ENCODE results near the gene BACH2. TPM values are rescaled to one million over a fixed set of nuclear protein-coding genes. Genes with fewer than 3 reads are reported as not detected.

The BACH2 gene
- total and polyA plus RNA-seq, 2 experiments from 2014 or later = under 0.01 TPM; not detected in 1

- no peak for DNase-seq
- 79 to 86% methylated on average over 10 of the region's 10 CpGs for WGBS, 2 experiments (ENCODE audit: low coverage in 1 of 2, low lambda C conversion rate in 2 of 2, missing lambda C conversion rate in 2 of 2)
- no peak overlapping the region for H3K9ac ChIP-seq
- no peaks in the 10 kb centered on the region for H4K20me1 ChIP-seq (ENCODE audit: insufficient read depth)
- no peaks in the 10 kb centered on the region for H3K9me3 ChIP-seq (ENCODE audit: low read depth)
- H3K4me2 ChIP-seq (ENCODE audit: unreplicated experiment) = no peak overlapping the region
- H3F3A ChIP-seq (ENCODE audit: insufficient read depth) = peaks cover 10% of the 10 kb centered on the region; the same call in 1 of the 2 replicates
- no peak overlapping the region for H2AFZ ChIP-seq
- TF ChIP-seq EZH2 (IDR thresholded peaks at IDR 0.05; ENCODE audit: insufficient read depth, poor library complexity, severe bottlenecking) = no peak
- TF ChIP-seq EZH2phosphoT487 (IDR thresholded peaks at IDR 0.05; ENCODE audit: insufficient read depth, low read depth) = no peak
- no peaks in the 10 kb centered on the region for H3K79me2 ChIP-seq (ENCODE audit: insufficient read depth)
- H3K4me1 ChIP-seq (ENCODE audit: insufficient read depth) = peaks cover 12% of the 10 kb centered on the region
- no peak overlapping the region for H3K27ac ChIP-seq
- in situ Hi-C loops (cut with MboI) = no loop called here
- H3K27me3 ChIP-seq (replicated peaks; ENCODE audit: insufficient read depth) = no peaks in the 10 kb centered on the region; the same call in 1 of the 2 replicates
- no peaks in the 10 kb centered on the region for H3K36me3 ChIP-seq (ENCODE audit: low read depth)
- H3K9me2 ChIP-seq (ENCODE audit: insufficient read depth) = no peaks in the 10 kb centered on the region
- no peak overlapping the region for H3K4me3 ChIP-seq
Observed at GRCh38 chr6:90028995-90029635, 267.5 kb downstream of the BACH2 start.

DNA sequence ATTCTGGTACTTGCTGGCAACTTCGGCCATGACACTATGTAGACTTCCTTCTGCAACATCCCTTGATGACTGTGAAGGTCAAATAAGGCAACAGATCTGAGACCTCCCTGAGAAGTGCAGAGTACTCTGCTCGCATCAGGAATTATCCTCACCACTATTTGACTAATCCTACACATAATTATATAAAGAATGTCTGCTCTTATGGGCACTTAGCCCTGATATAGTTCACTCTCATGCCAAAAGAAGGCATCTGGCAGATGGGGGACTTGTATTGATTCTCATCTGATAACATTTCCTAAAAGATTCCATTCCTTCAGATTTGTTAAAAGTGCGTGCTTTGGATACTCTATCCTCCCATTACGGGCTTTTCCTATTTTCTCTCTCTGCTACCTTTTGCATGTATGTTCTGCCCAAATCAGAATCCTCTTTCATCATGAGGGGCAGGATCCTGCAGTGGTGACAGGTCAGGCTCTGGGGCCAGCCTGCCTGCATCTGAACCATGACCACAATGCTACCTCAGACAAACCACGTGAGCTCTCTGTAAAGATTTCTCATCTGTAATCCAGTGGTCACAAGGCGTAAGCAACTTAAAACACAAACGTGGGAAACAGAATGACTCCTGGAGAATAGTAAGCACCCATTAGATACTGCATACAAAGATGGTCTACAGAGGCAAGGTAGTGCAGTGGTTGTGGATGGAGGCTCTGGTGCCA lies 268.4 kb downstream of the BACH2 start:
- no peaks in the 10 kb centered on the region for H3K79me2 ChIP-seq (ENCODE audit: insufficient read depth)
- no peak overlapping the region for H2AFZ ChIP-seq
- in situ Hi-C loops (cut with MboI) = no loop called here
- no peak overlapping the region for H3K27ac ChIP-seq
- H3K4me3 ChIP-seq = no peak overlapping the region
- H3K9me2 ChIP-seq (ENCODE audit: insufficient read depth) = no peaks in the 10 kb centered on the region
- no peaks in the 10 kb centered on the region for H3K36me3 ChIP-seq (ENCODE audit: low read depth)
- no peaks in the 10 kb centered on the region for H4K20me1 ChIP-seq (ENCODE audit: insufficient read depth)
- no peak for TF ChIP-seq EZH2phosphoT487 (IDR thresholded peaks at IDR 0.05; ENCODE audit: insufficient read depth, low read depth)
- TF ChIP-seq EZH2 (IDR thresholded peaks at IDR 0.05; ENCODE audit: insufficient read depth, poor library complexity, severe bottlenecking) = no peak
- H3K27me3 ChIP-seq (replicated peaks; ENCODE audit: insufficient read depth) = no peaks in the 10 kb centered on the region; the same call in 1 of the 2 replicates
- no peak overlapping the region for H3K4me2 ChIP-seq (ENCODE audit: unreplicated experiment)
- no peak for DNase-seq
- no peak overlapping the region for H3K9ac ChIP-seq
- no peaks in the 10 kb centered on the region for H3K9me3 ChIP-seq (ENCODE audit: low read depth)
- H3F3A ChIP-seq (ENCODE audit: insufficient read depth) = peaks cover 10% of the 10 kb centered on the region; the same call in 1 of the 2 replicates
- 85 to 90% methylated on average over 7 of the region's 7 CpGs for WGBS, 2 experiments (ENCODE audit: low coverage in 1 of 2, low lambda C conversion rate in 2 of 2, missing lambda C conversion rate in 2 of 2)
- H3K4me1 ChIP-seq (ENCODE audit: insufficient read depth) = peaks cover 12% of the 10 kb centered on the region

DNA sequence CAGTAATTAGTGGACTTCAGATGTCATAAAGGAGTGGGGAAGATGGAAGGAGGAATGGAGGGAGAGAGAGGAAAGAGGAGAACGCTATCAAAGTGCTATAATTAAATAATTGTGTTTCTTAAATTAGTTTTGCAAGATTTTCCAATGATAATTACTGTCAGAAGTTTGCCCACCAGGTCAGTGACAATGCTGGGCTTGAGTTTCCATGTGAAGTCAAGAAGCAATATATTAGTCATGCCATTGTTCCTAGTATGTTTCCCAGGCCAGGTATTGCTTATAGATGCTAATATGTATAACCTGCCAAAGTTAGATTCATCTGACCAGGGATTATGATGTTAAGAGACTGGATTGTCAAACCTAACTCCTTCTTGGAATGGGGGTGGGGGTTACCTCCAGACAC lies 270.4 kb downstream of the BACH2 start:
- Histone ChIP-seq H3K9ac (no peak overlapping the region), H3K36me3 (ENCODE audit: low read depth) (no peaks in the 10 kb centered on the region), H2AFZ (no peak overlapping the region), H3K27ac (peak overlapping the region; percentile 49), H3K9me2 (ENCODE audit: insufficient read depth) (no peaks in the 10 kb centered on the region), H3K79me2 (ENCODE audit: insufficient read depth) (no peaks in the 10 kb centered on the region), H3F3A (ENCODE audit: insufficient read depth) (peaks cover 10% of the 10 kb centered on the region; the same call in 1 of the 2 replicates), H3K4me2 (ENCODE audit: unreplicated experiment) (peak overlapping the region; percentile 72), H3K27me3 (replicated peaks; ENCODE audit: insufficient read depth) (no peaks in the 10 kb centered on the region; the same call in 1 of the 2 replicates), H3K9me3 (ENCODE audit: low read depth) (no peaks in the 10 kb centered on the region), H3K4me3 (peak overlapping the region; percentile 45), H3K4me1 (ENCODE audit: insufficient read depth) (peaks cover 12% of the 10 kb centered on the region), H4K20me1 (ENCODE audit: insufficient read depth) (no peaks in the 10 kb centered on the region)
- in situ Hi-C loops (cut with MboI) = no loop called here
- DNase-seq = peak; percentile 27
- WGBS, 2 experiments (ENCODE audit: low coverage in 1 of 2, low lambda C conversion rate in 2 of 2, missing lambda C conversion rate in 2 of 2) = 39 to 59% methylated on average over 1 of the region's 1 CpG
- no peak for TF ChIP-seq EZH2phosphoT487 (IDR thresholded peaks at IDR 0.05; ENCODE audit: insufficient read depth, low read depth)

DNA sequence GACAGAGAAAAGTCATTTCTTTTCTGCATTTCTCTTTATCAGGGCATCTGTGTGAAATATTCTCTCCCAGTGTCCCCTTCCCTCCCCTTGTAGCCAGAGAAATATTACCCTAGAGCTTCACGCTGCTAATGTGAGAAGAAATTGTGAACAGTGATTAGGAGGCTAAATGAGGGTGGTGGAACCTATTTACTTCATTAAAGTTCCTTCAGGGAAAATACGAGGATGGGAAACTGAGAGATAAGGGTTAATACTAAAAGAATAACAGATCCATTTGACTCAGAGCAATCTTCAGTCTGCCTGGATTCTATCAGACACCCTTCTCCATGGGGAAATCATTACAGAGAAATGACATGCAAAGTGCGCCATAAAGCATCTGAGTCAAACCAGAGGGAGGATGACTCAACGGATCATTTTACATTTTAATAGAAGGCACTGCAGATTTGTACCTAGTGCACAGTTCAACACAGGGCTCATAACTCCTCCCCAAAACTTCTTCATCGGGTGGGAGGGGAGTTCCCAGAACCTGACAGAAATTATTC lies 271.1 kb downstream of the BACH2 start:
- H3K27me3 ChIP-seq (replicated peaks; ENCODE audit: insufficient read depth) = no peaks in the 10 kb centered on the region; the same call in 1 of the 2 replicates
- H3K27ac ChIP-seq = peak overlapping the region; percentile 49
- peak; percentile 93 for DNase-seq
- no peaks in the 10 kb centered on the region for H3K9me2 ChIP-seq (ENCODE audit: insufficient read depth)
- peaks cover 12% of the 10 kb centered on the region for H3K4me1 ChIP-seq (ENCODE audit: insufficient read depth)
- no peaks in the 10 kb centered on the region for H3K36me3 ChIP-seq (ENCODE audit: low read depth)
- H3K4me2 ChIP-seq (ENCODE audit: unreplicated experiment) = peak overlapping the region; percentile 72
- peaks cover 10% of the 10 kb centered on the region; the same call in 1 of the 2 replicates for H3F3A ChIP-seq (ENCODE audit: insufficient read depth)
- no peaks in the 10 kb centered on the region for H4K20me1 ChIP-seq (ENCODE audit: insufficient read depth)
- H3K9ac ChIP-seq = no peak overlapping the region
- peak overlapping the region; percentile 45 for H3K4me3 ChIP-seq
- TF ChIP-seq EZH2 (IDR thresholded peaks at IDR 0.05; ENCODE audit: insufficient read depth, poor library complexity, severe bottlenecking) = no peak
- TF ChIP-seq EZH2phosphoT487 (IDR thresholded peaks at IDR 0.05; ENCODE audit: insufficient read depth, low read depth) = 0 out of 2 replicates have a peak, but pooled peaks have one; percentile 60
- in situ Hi-C loops (cut with MboI) = no loop called here
- no peaks in the 10 kb centered on the region for H3K9me3 ChIP-seq (ENCODE audit: low read depth)
- H2AFZ ChIP-seq = no peak overlapping the region
- 8 to 18% methylated on average over 5 of the region's 5 CpGs for WGBS, 2 experiments (ENCODE audit: low coverage in 1 of 2, low lambda C conversion rate in 2 of 2, missing lambda C conversion rate in 2 of 2)
- no peaks in the 10 kb centered on the region for H3K79me2 ChIP-seq (ENCODE audit: insufficient read depth)

Data from GM23248 (cell line).